NCI-H1417 (cell line): Measurements from ENCODE around the gene PIK3CA.
"Not testable (repeated sequence)": the region's sequence is repeated elsewhere in the genome, so short reads cannot be mapped to it uniquely, and the experiment has no call there.

Source experiments
- DNase-seq, 3 experiments: peaks; one replicate each; lab custom pipeline; 2025; lab: John Stamatoyannopoulos, UW

The PIK3CA gene

DNA sequence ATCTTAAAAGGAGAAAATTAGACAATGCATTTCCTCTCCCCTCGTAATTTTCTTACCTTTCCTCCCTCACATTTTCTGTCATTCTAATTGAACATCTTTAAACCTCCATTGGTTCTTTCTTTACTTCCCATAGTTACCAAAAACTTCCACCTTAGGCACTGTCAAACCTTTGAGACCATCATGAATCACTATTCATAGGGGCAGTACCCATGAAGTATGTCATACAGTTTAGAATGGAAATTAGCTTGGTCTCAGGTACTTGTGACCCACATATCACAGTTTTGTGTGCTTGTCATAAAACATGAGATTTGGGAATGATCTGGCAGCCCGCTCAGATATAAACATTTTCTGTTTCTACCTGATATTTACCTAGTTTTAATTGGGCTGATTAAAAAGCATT lies 52.6 kb downstream of the PIK3CA start:
- DNase-seq = no peak

DNA sequence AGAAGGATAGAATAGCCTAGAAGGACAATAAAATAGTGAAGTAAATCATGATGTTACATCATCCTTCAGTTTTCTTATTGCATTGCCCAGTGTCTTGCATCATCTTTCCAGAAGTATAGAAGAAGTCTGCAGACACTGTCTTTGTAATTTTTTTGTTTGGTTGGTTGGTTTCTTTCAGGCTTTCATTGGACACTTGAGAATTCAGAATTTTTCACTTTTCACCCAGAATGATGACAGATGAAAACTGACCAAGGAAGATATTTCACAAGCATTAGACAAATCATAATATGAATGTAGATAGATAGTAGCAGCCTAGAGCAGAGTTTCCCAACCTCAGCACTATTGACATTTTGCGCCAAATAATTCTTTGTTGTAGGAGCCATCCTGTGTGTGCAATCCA lies 67.4 kb downstream of the PIK3CA start:
- not testable (repeated sequence) for DNase-seq

- DNase-seq = not testable (repeated sequence)
Observed at GRCh38 chr3:179218213-179218612, 70.1 kb downstream of the PIK3CA start.

DNA sequence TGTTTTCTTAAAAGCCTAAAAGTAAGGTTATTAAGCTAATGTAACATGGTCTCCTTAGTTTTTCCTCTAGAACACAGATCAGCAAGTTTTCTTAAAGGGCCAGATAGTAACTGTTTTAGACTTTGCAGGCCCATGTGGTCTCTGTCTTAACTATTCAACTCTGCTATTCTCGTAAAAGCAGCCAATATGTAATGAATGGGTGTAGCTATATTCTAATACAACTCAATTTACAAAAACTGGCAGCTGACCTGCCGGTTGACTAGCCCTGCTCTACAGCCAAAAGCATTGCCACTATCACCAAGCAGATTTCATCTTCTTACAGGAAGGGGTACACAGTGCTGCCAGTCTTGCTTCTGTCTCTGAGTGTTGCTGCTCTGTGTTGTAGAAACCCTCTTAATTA lies 75.4 kb downstream of the PIK3CA start:
- DNase-seq = no peak

DNA sequence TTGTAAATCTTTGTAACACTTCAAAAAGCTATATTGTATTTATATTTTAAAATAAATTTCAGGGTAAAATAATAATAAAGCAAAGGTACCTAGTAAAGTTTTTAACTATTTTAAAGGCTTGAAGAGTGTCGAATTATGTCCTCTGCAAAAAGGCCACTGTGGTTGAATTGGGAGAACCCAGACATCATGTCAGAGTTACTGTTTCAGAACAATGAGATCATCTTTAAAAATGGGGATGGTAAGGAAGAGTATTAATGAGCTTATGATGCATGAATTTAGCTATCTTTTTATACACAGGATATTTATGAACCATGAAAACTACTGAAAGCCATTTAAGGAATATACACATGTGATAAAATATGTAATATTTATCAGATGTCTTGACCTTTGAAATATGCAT lies 76.4 kb downstream of the PIK3CA start:
- no peak for DNase-seq

GRCh38 chr3:179227349-179227748 lies 79.2 kb downstream of the PIK3CA start:
- DNase-seq = no peak

GRCh38 chr3:179229177-179229576 lies 81.0 kb downstream of the PIK3CA start:
- no peak for DNase-seq

DNA sequence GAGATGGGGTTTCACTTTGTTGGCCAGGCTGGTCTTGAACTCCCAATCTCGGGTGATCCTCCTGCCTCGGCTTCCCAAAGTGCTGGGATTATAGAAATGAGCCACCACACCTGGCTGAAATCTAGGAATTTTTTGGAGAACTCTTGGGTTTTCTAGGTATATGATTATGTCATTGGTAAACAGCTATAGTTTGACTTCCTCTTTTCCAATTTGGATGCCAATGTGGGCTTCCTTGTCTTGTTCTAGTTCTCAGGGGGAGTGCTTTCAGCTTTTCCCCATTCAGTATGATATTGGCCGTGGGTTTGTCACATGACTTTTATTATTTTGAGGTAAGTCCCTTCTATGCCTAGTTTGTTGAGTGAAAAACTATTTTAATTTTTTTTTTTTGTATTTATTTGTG lies 84.9 kb downstream of the PIK3CA start:
- no peak for DNase-seq

DNA sequence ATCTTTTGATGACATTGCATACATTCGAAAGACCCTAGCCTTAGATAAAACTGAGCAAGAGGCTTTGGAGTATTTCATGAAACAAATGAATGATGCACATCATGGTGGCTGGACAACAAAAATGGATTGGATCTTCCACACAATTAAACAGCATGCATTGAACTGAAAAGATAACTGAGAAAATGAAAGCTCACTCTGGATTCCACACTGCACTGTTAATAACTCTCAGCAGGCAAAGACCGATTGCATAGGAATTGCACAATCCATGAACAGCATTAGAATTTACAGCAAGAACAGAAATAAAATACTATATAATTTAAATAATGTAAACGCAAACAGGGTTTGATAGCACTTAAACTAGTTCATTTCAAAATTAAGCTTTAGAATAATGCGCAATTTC lies 86.0 kb downstream of the PIK3CA start:
- no peak for DNase-seq

DNA sequence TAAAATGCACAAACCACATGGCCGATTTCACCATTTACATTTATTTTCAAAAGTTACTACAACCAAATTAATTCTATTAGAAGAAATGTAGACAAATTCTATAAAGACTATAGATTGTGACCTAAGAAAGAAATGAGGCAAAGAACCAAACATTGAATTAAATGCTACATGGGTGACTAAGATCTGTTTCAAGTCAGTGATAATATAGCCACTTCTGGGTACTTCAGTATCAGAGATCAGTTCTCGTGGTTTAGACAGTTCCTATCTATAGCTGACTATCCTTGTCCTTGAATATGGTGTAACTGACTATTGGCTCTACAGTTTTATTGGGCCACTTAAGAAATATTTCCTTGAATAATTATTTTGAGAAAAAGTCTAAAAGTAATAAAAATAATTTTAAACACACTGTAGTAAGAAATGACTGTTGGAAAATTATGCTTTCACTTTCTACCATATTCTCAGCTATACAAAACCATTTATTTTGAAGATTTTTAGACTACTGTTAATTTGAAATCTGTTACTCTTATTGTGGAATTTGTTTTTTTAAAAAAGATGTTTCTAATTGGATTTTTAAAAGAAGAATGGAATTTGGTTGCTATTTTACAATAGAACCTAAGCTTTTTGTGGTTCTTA lies 88.6 kb downstream of the PIK3CA start:
- DNase-seq = peak in 1 of 3 experiments; percentile 22

- not testable (repeated sequence) for DNase-seq
Observed at GRCh38 chr3:179240299-179240698, 92.1 kb downstream of the PIK3CA start.

- DNase-seq = not testable (repeated sequence)
Observed at GRCh38 chr3:179242859-179243258, 94.7 kb downstream of the PIK3CA start.

DNA sequence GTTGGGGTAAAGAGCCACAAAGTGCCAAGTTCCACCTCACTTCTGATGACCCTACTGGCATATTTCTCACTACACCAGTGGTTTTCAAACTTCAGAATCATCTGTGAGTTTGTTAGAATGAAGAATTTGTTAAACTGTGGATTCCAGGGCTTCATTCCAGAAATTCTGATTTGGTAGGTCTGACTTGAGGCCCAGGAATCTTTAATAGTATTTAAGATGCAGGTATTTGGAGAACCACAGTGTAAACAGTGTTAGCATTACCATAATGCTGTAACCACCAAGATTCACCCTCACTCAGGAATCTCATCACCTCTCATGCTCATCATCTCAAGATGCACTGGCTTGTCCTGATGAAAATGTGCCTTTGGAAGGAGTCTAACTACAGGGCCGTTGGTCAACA lies 96.7 kb downstream of the PIK3CA start:
- DNase-seq = no peak

DNA sequence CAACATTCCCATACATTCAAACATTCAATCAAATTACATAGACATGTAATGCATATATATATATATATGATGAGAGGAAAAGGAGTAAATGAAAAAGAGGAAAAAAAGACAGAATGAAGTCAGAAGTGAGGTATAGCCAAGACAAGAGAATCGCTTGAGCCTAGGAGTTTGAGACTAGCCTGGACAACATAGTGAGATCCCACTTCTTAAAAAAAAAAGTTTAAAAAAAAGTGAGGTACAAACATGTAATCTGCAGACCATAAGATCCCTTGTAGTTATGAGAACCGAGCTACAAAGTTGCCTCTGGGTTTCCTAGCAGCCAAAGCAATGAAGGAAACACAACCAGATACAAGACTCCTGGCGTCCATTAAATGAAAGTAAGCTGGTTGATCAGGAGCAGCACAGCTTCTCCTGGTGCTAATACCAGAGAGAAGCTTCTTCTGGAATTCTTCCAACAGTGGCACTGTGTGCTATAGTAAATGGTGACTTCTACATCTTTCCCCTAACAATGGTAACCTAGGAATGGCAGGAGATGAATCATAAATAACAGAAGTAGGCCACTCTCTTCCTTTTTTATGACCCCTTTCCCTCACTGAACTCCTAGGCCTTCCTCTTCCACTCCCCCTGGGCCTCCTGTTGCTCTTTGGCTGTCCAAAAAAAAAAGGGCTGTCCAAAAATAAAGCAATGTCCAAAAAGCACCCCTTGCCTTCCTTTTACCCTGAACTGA lies 99.3 kb downstream of the PIK3CA start:
- DNase-seq = no peak

DNA sequence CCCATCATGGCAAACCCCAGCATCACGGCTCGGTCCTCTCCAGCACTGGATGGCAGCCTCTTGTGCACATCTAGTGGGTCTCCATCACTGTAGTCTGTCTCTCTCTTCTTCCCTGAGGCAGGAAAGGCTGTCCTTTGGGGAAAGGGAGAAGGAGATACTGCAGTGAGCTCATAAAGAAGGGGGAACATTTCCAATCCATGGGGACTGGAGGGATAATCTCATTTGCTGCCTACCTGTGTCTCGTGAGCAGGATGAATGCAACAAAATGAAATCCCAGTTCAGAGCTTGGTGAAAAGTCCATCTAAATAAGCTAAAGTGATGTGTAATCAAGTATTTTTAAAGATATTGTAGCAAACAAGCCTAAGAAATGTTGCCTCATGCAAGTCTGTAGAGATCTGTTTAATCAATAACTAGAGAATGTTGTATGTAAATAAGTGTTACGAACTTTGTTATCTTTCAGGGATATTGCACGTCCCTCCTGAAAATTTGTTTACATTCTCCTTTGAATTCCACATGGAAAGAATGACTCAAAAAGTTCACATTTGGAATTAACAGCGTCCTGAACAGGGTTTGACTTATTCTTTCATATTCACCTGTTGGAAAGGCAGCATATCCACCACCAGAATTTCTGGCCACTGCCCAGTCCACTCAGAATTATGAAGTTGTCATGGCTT lies 102.8 kb downstream of the PIK3CA start, which contains the start of gene KCNMB3:
KCNMB3 (minus strand) TSS at position 312 of the 674 bp plus-strand sequence; CDS start at position 188, 124 bp downstream.
- no peak for DNase-seq

DNA sequence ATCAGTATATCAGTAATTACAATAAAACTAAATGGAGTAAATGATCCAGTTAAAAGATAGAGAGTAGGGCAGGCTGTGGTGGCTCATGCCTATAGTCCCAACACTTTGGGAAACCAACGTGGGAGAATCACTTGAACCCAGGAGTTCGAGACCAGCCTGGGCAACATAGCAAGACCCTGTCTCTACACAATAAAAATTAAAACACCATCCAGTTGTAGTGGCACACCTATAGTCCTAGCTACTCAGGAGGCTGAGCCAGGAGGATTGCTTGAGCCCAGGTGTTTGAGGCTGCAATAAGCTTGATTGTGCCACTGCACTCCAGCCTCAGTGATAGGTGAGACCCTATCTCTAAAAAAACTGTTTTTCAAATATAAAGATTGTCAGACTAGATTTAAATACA lies 108.7 kb downstream of the PIK3CA start:
- DNase-seq = no peak

DNA sequence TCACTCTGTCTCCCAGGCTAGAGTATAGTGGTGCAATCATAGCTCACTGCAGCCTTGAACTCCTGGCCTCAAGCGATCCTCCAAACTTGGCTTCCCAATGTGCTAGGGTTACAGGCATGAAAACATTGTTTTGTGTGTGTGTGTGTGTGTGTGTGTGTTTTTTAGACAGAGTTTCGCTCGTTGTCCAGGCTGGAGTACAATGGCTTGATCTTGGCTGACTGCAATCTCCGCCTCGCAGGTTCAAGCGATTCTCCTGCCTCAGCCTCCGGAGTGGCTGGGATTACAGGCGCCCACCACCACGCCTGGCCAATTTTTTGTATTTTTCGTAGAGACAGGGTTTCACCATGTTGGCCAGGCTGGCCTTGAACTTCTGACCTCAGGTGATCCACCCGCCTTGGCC lies 109.6 kb downstream of the PIK3CA start:
- DNase-seq = not testable (repeated sequence)

DNA sequence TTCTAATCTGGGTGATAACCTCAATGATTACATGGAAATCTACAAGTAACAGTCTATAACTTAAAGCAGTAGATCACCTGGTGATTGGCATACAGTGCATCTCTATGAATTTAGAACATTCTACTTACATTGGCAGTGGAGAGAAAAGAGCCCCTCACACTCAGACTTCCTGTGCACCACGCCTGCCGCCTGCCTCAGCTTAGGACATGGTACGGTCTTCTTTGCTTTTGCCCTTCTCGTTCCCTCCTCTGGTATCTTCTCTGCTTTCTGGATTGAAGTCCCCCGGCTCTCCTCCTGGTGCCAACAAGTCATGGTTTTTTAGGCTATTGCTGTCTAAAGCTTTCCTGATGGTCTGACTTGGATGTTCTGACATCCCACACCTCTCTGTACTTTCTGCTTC lies 110.7 kb downstream of the PIK3CA start:
- DNase-seq = no peak

DNA sequence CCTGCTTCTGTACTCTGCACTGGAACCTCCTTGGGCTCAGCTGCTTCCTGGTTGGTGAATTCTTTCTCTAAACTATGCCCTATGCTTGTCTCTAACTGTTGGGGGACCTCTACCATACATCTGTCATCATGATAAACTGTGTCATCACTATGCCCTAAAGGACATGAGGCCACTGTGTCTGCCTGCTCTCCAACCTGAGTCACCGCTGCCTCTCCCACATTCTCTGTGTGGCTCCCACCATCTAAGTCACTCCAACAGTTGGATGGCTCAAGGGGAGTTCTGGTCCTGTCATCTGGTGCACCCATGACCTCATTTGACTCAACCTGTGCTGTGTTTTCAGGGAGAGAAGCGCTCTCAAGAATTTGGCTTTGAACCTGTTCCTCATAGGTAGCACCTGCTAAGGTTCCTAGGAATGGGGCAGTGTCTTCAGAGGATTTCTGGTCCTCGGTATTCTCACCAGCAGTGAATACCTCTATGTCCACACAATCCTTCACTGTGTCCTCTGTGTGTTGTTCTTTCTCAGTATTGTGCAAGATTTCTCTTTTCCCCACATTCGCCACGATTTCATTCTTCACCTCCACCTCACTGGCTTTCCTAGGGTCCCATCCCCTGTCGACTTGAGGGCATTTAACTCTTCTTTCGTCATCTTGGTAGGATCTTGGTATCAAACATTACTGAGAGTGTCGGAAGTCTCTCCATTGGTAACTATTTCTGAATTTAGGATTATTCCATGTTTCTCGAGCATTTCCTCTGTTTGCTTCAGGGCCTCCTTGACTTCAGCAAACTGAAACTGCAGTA lies 112.0 kb downstream of the PIK3CA start:
- DNase-seq = not testable (repeated sequence)

- peak; percentile 72 to 84 (median 80) for DNase-seq
Observed at GRCh38 chr3:179260949-179261765, 113.0 kb downstream of the PIK3CA start.

GRCh38 chr3:179263134-179263533 lies 115.0 kb downstream of the PIK3CA start:
- DNase-seq = no peak
